HCT116 (cell line): Measurements from ENCODE around the gene DIP2B. TPM values are rescaled to one million over a fixed set of nuclear protein-coding genes. Genes with fewer than 3 reads are reported as not detected.

Source experiments
- ATAC-seq: fragments of 200-7000 bp; cut with Tn5 transposase; 2 replicates; pipeline ENCODE4 v1.9.1; 2020; ENCODE audit warnings: mild to moderate bottlenecking, moderate library complexity
- BruUV-seq: library from RNA; stranded (reverse); fragments of 400-500 nt; replicated peaks from 2 replicates; lab custom pipeline; 2021; lab: Mats Ljungman, UMichigan
- CTCF ChIA-PET: fragments of 300-600 bp; sonication (Branson Sonifier 250); formaldehyde crosslinking; loops from one replicate; lab custom pipeline; 2021; ENCODE audit warnings: antibody characterized with exemption; lab: Charles Lee
- POLR2A ChIA-PET: fragments of 300-600, 350-600 bp; sonication (Branson Sonifier 250); formaldehyde crosslinking; loops from one replicate; lab custom pipeline; 2021; ENCODE audit warnings: antibody characterized with exemption; lab: Charles Lee
- RAD21 ChIA-PET, 2 experiments: fragments of 300-600 bp; sonication (Branson Sonifier 250); formaldehyde crosslinking; loops; one replicate each; lab custom pipeline; 2023; ENCODE audit warnings: low total read pairs in 2 of 2; ENCODE audit not compliant: uncharacterized antibody in 2 of 2, unreplicated experiment in 2 of 2, low non-redundant PET in 1 of 2; lab: Charles Lee
- DNase-seq: peaks from one replicate; pipeline ENCODE4 v3.0.0-alpha.2; 2010; ENCODE audit warnings: low read depth, low spot score
- H2AFZ ChIP-seq: fragments of 200-600 bp; shearing (Covaris generic), sonication (generic); 2 replicates; pipeline ENCODE4 v1.6.1; 2017; ENCODE audit warnings: low read depth, mixed run types, mixed read lengths, antibody characterized with exemption, low read length; ENCODE audit not compliant: poor library complexity, severe bottlenecking
- H3K27ac ChIP-seq: 2 replicates; pipeline ENCODE4 v1.5.1; 2012; ENCODE audit warnings: low read depth, low read length
- H3K27me3 ChIP-seq: fragments of 200-600 bp; sonication (generic); 2 replicates; pipeline ENCODE4 v1.6.1; 2016; ENCODE audit warnings: mixed run types, low read length, mixed read lengths; ENCODE audit not compliant: insufficient read depth
- H3K36me3 ChIP-seq, 2 experiments: fragments of 200-500 bp in 1 of 2; fragments of 200-600 bp in 1 of 2; sonication (Bioruptor generic) in 1 of 2; sonication (generic) in 1 of 2; 2 replicates each; pipeline versions ENCODE4 v1.5.1 to v1.6.1; 2014 to 2016; ENCODE audit warnings: low read length in 2 of 2, inconsistent platforms in 1 of 2, mixed read lengths in 1 of 2, mixed run types in 1 of 2; ENCODE audit not compliant: insufficient read depth in 2 of 2, control insufficient read depth in 1 of 2
- H3K4me1 ChIP-seq, 2 experiments: fragments of 200-600 bp in 1 of 2; sonication (generic) in 1 of 2; 2 replicates each; pipeline versions ENCODE4 v1.5.1 to v1.6.1; 2012 to 2017; ENCODE audit warnings: low read length in 2 of 2, inconsistent platforms in 1 of 2, mild to moderate bottlenecking in 1 of 2, mixed read lengths in 1 of 2, mixed run types in 1 of 2, moderate library complexity in 1 of 2; ENCODE audit not compliant: insufficient read depth in 2 of 2, control insufficient read depth in 1 of 2
- H3K4me2 ChIP-seq: fragments of 200-600 bp; sonication (generic); 2 replicates; pipeline ENCODE4 v1.6.1; 2017; ENCODE audit warnings: mixed run types, low read length, mixed read lengths
- H3K4me3 ChIP-seq, 2 experiments: fragments of 200-600 bp in 1 of 2; sonication (generic) in 1 of 2; replicated peaks in 1 of 2; 2 replicates each; pipeline ENCODE4 v1.5.1; 2011 to 2016; ENCODE audit warnings: low read length in 2 of 2, control low read depth in 1 of 2, low read depth in 1 of 2, mild to moderate bottlenecking in 1 of 2, mixed read lengths in 1 of 2, mixed run types in 1 of 2
- H3K79me2 ChIP-seq: fragments of 200-600 bp; sonication (generic); 2 replicates; pipeline ENCODE4 v1.6.1; 2017; ENCODE audit warnings: mild to moderate bottlenecking, mixed run types, low read length, moderate library complexity, mixed read lengths; ENCODE audit not compliant: insufficient read depth
- H3K9ac ChIP-seq: fragments of 200-600 bp; sonication (generic); 2 replicates; pipeline ENCODE4 v1.6.1; 2016; ENCODE audit warnings: low read length, mixed read lengths
- H3K9me2 ChIP-seq: fragments of 200-600 bp; sonication (generic), shearing (Covaris generic); 2 replicates; pipeline ENCODE4 v1.6.1; 2017; ENCODE audit warnings: mixed run types, mild to moderate bottlenecking, moderate library complexity; ENCODE audit not compliant: insufficient read depth
- H3K9me3 ChIP-seq, 2 experiments: fragments of 200-500 bp in 1 of 2; fragments of 200-600 bp in 1 of 2; sonication (Bioruptor generic) in 1 of 2; sonication (generic) in 1 of 2; 2 replicates each; pipeline ENCODE4 v1.6.1; 2014 to 2017; ENCODE audit warnings: low read length in 2 of 2, mixed read lengths in 2 of 2, inconsistent platforms in 1 of 2, low read depth in 1 of 2, mild to moderate bottlenecking in 1 of 2, mixed run types in 1 of 2, moderate library complexity in 1 of 2; ENCODE audit not compliant: control insufficient read depth in 1 of 2, insufficient read depth in 1 of 2
- H4K20me1 ChIP-seq: fragments of 200-600 bp; sonication (generic), shearing (Covaris generic); 2 replicates; pipeline ENCODE4 v1.6.1; 2017; ENCODE audit warnings: mixed run types, mild to moderate bottlenecking, moderate library complexity; ENCODE audit not compliant: insufficient read depth
- EGR1 ChIP-seq: IDR thresholded peaks from 2 replicates; pipeline ENCODE4 v1.6.1; 2012; ENCODE audit warnings: low read depth
- EZH2 ChIP-seq: fragments of 200-600 bp; sonication (generic); IDR thresholded peaks from 2 replicates; pipeline ENCODE4 v1.6.1; 2017; ENCODE audit warnings: antibody characterized with exemption, mixed run types
- FOSL1 ChIP-seq: IDR thresholded peaks from 2 replicates; pipeline ENCODE4 v1.6.1; 2012; ENCODE audit warnings: low read depth
- JUND ChIP-seq: IDR thresholded peaks from 2 replicates; pipeline ENCODE4 v1.6.1; 2012
- POLR2AphosphoS5 ChIP-seq: IDR thresholded peaks from 2 replicates; pipeline ENCODE4 v1.6.1; 2011; ENCODE audit warnings: mild to moderate bottlenecking, low read depth, low read length, moderate library complexity
- RAD21 ChIP-seq: IDR thresholded peaks from 2 replicates; pipeline ENCODE4 v1.6.1; 2012; ENCODE audit warnings: low read depth, mild to moderate bottlenecking
- SIN3A ChIP-seq: IDR thresholded peaks from 2 replicates; pipeline ENCODE4 v1.6.1; 2012; ENCODE audit warnings: low read depth
- TCF7L2 ChIP-seq: IDR thresholded peaks from 2 replicates; pipeline ENCODE4 v1.7.0; 2011; ENCODE audit warnings: borderline replicate concordance, inconsistent platforms; ENCODE audit not compliant: insufficient read depth, insufficient read length; ENCODE audit errors: extremely low read depth
- YY1 ChIP-seq: IDR thresholded peaks from 2 replicates; pipeline ENCODE4 v1.6.1; 2011; ENCODE audit warnings: low read length, low read depth, moderate library complexity, mild to moderate bottlenecking; ENCODE audit not compliant: insufficient replicate concordance; ENCODE audit errors: extremely low read depth
- ZFX ChIP-seq: fragments of 450-650 bp; IDR thresholded peaks from 2 replicates; pipeline ENCODE4 v1.6.1; 2017
- ZNF274 ChIP-seq: fragments of 200-500 bp; sonication (Bioruptor generic); IDR thresholded peaks from 2 replicates; pipeline ENCODE4 v1.6.1; 2014; ENCODE audit warnings: mild to moderate bottlenecking, low read depth, low read length, inconsistent platforms
- intact Hi-C: fragments of 100-400 bp; cut with micrococcal nuclease; formaldehyde crosslinking; loops from 2 replicates; pipeline ENCODE4 v1.10.0; 2022
- total RNA-seq: library from RNA; stranded (reverse); gene quantifications from one replicate; pipeline ENCODE4 v1.2.1, GENCODE V29; 2021; ENCODE audit not compliant: unreplicated experiment
- TF ChIP-seq, protein P1 (sequence below): IDR thresholded peaks from 2 replicates; pipeline ENCODE4 v1.6.1; 2011; ENCODE audit warnings: mild to moderate bottlenecking, low read length, moderate library complexity; ENCODE audit not compliant: insufficient replicate concordance; ENCODE audit errors: extremely low read depth
- TF ChIP-seq, protein P2 (sequence below), 3 experiments: fragments of 200-600 bp in 1 of 3; sonication (generic) in 1 of 3; IDR thresholded peaks in 2 of 3; conservative IDR thresholded peaks in 1 of 3; 2 replicates each; pipeline ENCODE4 v1.5.1; 2012 to 2017; ENCODE audit warnings: low read depth in 2 of 3, low read length in 2 of 3, antibody characterized with exemption in 1 of 3, borderline replicate concordance in 1 of 3, control low read depth in 1 of 3, mild to moderate bottlenecking in 1 of 3, mixed read lengths in 1 of 3, mixed run types in 1 of 3, moderate library complexity in 1 of 3; ENCODE audit not compliant: insufficient read depth in 1 of 3
- TF ChIP-seq, protein P3 (sequence below): IDR thresholded peaks from 2 replicates; pipeline ENCODE4 v1.6.1; 2012

The DIP2B gene
- total RNA-seq, 1 experiment from 2014 or later: 32.3 TPM

DNA sequence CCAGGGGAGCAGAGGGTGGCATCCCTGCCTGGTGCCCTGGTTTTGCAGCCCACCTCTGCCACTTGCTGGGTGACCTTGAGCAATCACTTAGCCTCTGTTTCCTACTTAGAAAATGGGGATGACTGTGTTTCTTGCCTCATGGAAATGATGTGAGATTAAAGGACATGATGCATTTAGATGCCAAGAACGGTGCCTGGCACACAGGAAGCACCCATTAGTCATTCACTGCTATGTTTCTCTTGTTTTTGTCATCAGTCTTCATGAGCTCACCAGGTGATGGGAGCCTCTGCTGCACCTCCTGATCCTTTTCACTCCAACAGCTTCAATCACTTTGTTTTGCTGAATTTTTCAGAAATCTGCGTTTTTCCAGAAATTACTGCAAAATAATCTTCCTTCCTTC is 235.5 kb downstream of the DIP2B start:
- DNase-seq (no peak), ATAC-seq (no peak)
- TF ChIP-seq, protein P1, sequence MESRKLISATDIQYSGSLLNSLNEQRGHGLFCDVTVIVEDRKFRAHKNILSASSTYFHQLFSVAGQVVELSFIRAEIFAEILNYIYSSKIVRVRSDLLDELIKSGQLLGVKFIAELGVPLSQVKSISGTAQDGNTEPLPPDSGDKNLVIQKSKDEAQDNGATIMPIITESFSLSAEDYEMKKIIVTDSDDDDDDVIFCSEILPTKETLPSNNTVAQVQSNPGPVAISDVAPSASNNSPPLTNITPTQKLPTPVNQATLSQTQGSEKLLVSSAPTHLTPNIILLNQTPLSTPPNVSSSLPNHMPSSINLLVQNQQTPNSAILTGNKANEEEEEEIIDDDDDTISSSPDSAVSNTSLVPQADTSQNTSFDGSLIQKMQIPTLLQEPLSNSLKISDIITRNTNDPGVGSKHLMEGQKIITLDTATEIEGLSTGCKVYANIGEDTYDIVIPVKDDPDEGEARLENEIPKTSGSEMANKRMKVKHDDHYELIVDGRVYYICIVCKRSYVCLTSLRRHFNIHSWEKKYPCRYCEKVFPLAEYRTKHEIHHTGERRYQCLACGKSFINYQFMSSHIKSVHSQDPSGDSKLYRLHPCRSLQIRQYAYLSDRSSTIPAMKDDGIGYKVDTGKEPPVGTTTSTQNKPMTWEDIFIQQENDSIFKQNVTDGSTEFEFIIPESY: no peak
- TF ChIP-seq, protein P2, sequence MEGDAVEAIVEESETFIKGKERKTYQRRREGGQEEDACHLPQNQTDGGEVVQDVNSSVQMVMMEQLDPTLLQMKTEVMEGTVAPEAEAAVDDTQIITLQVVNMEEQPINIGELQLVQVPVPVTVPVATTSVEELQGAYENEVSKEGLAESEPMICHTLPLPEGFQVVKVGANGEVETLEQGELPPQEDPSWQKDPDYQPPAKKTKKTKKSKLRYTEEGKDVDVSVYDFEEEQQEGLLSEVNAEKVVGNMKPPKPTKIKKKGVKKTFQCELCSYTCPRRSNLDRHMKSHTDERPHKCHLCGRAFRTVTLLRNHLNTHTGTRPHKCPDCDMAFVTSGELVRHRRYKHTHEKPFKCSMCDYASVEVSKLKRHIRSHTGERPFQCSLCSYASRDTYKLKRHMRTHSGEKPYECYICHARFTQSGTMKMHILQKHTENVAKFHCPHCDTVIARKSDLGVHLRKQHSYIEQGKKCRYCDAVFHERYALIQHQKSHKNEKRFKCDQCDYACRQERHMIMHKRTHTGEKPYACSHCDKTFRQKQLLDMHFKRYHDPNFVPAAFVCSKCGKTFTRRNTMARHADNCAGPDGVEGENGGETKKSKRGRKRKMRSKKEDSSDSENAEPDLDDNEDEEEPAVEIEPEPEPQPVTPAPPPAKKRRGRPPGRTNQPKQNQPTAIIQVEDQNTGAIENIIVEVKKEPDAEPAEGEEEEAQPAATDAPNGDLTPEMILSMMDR (IDR thresholded peaks at IDR 0.05 in 2 of 3, conservative IDR thresholded peaks at IDR 0.05 in 1 of 3; ENCODE audit: borderline replicate concordance in 1 of 3, insufficient read depth in 1 of 3, low read depth in 2 of 3, low read length in 2 of 3): no peak
- intact Hi-C loops: no loop called here
- Histone ChIP-seq H3K4me2 (no peak overlapping the region), H3K4me1 (no peaks in the 10 kb centered on the region), H2AFZ (no peak overlapping the region), H3K4me3 (no peak overlapping the region), H3K9me3 (no peaks in the 10 kb centered on the region), H3K9ac (no peak overlapping the region), H4K20me1 (no peaks in the 10 kb centered on the region), H3K9me2 (no peaks in the 10 kb centered on the region), H3K27ac (no peak overlapping the region), H3K27me3 (no peaks in the 10 kb centered on the region), H3K79me2 (no peaks in the 10 kb centered on the region), H3K36me3 (peaks cover 20 to 32% of the 10 kb centered on the region in 2 experiments; a peak in 3 of 4 replicates)
- no TSS peak for BruUV-seq
- CTCF ChIA-PET: no interaction called here
- RAD21 ChIA-PET: no interaction called here
- POLR2A ChIA-PET: no interaction called here

- H3K27me3 ChIP-seq: no peaks in the 10 kb centered on the region
- RAD21 ChIA-PET: no interaction called here
- no peak overlapping the region for H3K4me2 ChIP-seq
- no peak for ATAC-seq
- no peaks in the 10 kb centered on the region for H4K20me1 ChIP-seq
- intact Hi-C loops: no loop called here
- H3K4me1 ChIP-seq: no peaks in the 10 kb centered on the region
- CTCF ChIA-PET: no interaction called here
- H2AFZ ChIP-seq: no peak overlapping the region
- no peaks in the 10 kb centered on the region for H3K9me3 ChIP-seq
- no TSS peak for BruUV-seq
- H3K36me3 ChIP-seq: peaks cover 17 to 23% of the 10 kb centered on the region in 2 experiments
- H3K9ac ChIP-seq: no peak overlapping the region
- POLR2A ChIA-PET: no interaction called here
- H3K27ac ChIP-seq: no peak overlapping the region
- H3K4me3 ChIP-seq: no peak overlapping the region
- no peak for DNase-seq
- H3K79me2 ChIP-seq: no peaks in the 10 kb centered on the region
- H3K9me2 ChIP-seq: no peaks in the 10 kb centered on the region
- TF ChIP-seq TCF7L2 (no peak), ZFX (no peak), FOSL1 (no peak), POLR2AphosphoS5 (no peak), SIN3A (no peak), ZNF274 (no peak), EZH2 (no peak), JUND (no peak), EGR1 (no peak), RAD21 (no peak), YY1 (no peak)
- TF ChIP-seq, protein P3, sequence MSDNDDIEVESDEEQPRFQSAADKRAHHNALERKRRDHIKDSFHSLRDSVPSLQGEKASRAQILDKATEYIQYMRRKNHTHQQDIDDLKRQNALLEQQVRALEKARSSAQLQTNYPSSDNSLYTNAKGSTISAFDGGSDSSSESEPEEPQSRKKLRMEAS: no peak
- TF ChIP-seq, protein P2 (IDR thresholded peaks at IDR 0.05 in 2 of 3, conservative IDR thresholded peaks at IDR 0.05 in 1 of 3; ENCODE audit: borderline replicate concordance in 1 of 3, insufficient read depth in 1 of 3, low read depth in 2 of 3, low read length in 2 of 3): no peak
Observed at GRCh38 chr12:50742776-50743175, 238.0 kb downstream of the DIP2B start.
